SU-DHL-6 (cell line): ENCODE results near the gene CREB5.

Experiments used
- EZH2phosphoT487 ChIP-seq: fragments of 200-600 bp; sonication (generic), shearing (Covaris generic); conservative IDR thresholded peaks from 2 replicates; pipeline ENCODE4 v1.6.1; 2018; ENCODE audit warnings: mild to moderate bottlenecking, antibody characterized with exemption, low read length, moderate library complexity, mixed read lengths
- TF ChIP-seq, protein P1 (sequence below): fragments of 200-600 bp; sonication (generic); IDR thresholded peaks from one replicate; pipeline ENCODE4 v1.5.1; 2017; ENCODE audit warnings: antibody characterized with exemption, mild to moderate bottlenecking, low read length, moderate library complexity; ENCODE audit not compliant: insufficient read depth, poor library complexity, severe bottlenecking

DNA sequence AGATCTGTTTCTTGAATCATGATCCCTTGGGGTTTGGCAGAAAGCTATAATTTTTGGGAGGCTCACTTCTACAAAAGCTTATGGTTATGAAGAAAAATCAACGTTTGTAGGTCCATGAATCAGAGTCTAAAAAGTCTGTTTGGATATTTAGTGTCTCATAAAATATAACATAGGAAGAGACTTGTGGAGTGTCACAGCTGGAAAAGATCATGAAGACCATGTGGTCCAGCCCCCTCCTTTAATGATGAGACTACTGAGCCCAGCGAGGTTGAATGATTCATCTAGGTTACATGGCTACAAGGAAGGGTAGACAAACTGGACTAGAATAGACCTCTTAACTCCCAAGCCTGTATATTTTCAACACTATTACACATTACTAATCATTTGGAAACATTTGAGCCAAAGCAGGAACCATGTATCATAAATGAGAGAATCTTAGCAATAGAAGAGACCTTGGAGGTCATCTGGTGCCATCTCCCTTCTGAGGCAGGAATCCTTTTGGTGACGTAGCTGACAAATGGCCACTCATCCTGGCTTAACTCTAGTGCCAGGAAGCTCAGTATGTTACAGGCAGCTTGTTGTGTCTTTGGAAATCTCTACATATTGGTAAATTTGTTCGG lies 152.5 kb downstream of the CREB5 start:
- TF ChIP-seq, protein P1, sequence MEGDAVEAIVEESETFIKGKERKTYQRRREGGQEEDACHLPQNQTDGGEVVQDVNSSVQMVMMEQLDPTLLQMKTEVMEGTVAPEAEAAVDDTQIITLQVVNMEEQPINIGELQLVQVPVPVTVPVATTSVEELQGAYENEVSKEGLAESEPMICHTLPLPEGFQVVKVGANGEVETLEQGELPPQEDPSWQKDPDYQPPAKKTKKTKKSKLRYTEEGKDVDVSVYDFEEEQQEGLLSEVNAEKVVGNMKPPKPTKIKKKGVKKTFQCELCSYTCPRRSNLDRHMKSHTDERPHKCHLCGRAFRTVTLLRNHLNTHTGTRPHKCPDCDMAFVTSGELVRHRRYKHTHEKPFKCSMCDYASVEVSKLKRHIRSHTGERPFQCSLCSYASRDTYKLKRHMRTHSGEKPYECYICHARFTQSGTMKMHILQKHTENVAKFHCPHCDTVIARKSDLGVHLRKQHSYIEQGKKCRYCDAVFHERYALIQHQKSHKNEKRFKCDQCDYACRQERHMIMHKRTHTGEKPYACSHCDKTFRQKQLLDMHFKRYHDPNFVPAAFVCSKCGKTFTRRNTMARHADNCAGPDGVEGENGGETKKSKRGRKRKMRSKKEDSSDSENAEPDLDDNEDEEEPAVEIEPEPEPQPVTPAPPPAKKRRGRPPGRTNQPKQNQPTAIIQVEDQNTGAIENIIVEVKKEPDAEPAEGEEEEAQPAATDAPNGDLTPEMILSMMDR: no peak
- no peak for TF ChIP-seq EZH2phosphoT487
